SH-SY5Y (cell line): ENCODE data around the gene IL6.

Experiments
- GATA2 ChIP-seq: IDR thresholded peaks from 2 replicates; pipeline ENCODE4 v1.6.1; 2011; ENCODE audit warnings: mild to moderate bottlenecking, low read depth, low read length
- GATA3 ChIP-seq: IDR thresholded peaks from 2 replicates; pipeline ENCODE4 v1.6.1; 2011; ENCODE audit warnings: low read depth, mild to moderate bottlenecking, low read length, moderate library complexity

DNA sequence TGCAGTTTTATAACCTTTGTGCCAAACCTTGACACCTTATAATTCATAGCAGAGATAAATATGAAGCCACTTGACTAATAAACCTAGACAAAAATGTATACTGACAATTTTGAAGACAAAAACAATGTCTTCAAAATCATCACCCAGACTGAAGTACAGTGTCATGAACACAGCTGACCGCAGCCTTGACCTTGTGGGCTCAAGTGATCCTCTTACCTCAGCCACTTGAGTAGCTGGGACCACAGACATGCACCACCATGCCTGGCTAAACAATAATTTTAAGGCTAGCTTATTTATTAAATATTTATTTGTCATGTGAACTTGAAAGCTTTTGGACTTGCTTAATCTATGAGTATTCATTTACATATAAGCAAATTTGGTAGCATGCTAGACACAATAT, 24.3 kb downstream of the IL6 start:
- TF ChIP-seq GATA3 (no peak), GATA2 (no peak)
